ENCODE results near the gene GABRG3.

DNA sequence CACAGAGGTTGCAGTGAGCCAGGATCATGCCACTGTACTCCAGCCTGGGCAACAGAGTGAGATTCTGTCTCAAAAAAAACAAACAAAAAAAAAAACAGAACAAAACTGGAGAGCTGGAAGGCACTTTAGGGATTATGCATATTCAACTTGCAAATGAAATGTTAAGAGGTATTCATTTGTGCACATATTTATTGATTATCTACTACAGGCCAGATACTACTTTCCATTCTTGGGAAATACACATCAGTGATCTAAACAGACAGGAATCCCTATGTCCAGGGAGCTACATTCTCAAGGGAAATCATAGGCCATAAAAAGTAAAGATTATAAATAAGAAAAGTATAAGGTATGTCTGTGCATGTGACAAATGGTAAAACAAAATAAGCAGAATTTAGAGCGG lies 322.6 kb downstream of the GABRG3 start:
- TF ChIP-seq CTCF (IDR thresholded peaks at IDR 0.05), result no peak
- TF ChIP-seq POLR2A (IDR thresholded peaks at IDR 0.05), result no peak

Measured in heart left ventricle (tissue), 13 donors.